ENCODE data around the gene ANKRD11. TPM values are rescaled to one million over a fixed set of nuclear protein-coding genes. Genes with fewer than 3 reads are reported as not detected.
"Not testable (repeated sequence)": the region's sequence is repeated elsewhere in the genome, so short reads cannot be mapped to it uniquely, and the experiment has no call there.

Gene ANKRD11
- polyA plus RNA-seq, 4 donors: 82.9 to 111 (median 91.2) TPM

DNA sequence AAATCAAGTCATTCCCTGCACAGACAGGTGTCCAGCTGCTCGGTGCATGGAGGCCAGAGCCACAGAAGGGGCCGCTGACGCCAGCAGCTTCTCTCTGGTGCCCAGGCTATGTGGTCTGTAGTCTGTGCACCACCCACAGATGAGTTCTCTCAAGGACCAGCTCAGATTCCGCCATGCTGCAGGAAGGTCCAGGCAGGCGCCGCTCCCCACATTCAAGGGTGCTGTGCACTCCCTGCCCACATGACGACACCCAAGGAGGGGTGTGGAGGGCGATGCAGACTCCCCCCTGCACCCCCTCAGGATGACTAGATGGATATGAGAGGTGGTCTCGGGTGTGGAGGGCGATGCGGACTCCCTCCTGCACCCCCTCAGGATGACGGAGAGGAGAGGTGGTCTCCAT lies 119.0 kb downstream of the ANKRD11 start:
- no peak for DNase-seq (ENCODE audit: low read depth in 4 of 4, low spot score in 3 of 4)

DNA sequence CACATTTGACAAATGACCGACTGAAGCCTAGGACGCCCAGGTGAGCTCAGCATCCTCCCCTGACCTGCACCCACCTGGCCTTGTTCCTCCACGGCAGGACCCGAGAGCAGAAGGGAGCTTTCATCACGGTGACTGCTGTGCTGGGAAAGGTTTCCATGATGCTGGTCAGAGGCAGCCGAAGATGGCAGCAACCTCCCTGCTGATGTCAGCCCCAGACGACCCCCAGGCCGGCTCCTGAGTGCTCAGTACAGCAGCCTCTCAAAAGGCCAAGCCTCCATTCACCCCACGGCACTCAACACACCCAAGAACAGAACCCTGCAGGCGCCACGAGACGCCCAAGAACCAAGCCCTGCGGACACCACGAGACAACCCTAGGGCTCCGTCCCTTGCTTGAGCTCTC lies 119.8 kb downstream of the ANKRD11 start:
- no peak for DNase-seq (ENCODE audit: low read depth in 4 of 4, low spot score in 3 of 4)

DNA sequence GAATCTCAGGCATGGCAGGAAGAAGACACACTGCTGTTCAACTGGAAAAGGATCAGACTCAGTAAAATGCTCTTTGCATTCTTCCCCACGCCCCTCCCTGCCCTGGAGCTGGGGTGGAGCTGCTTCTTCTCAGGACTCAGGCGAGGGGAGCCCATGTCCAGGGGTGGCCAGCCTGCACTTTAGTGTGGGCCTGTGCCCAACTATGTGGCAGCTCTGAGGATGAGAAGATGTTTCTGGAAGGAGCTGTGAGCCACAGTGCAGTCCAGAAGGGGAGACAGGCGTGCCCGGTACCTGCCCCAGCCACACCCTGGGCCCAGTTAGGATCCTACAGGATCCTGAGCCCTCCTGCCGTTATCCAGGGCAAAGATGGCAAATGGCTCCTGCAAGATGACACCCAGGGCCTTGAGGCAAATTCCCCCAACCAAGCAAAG lies 120.3 kb downstream of the ANKRD11 start:
- no peak for DNase-seq (ENCODE audit: low read depth in 4 of 4, low spot score in 3 of 4)

DNA sequence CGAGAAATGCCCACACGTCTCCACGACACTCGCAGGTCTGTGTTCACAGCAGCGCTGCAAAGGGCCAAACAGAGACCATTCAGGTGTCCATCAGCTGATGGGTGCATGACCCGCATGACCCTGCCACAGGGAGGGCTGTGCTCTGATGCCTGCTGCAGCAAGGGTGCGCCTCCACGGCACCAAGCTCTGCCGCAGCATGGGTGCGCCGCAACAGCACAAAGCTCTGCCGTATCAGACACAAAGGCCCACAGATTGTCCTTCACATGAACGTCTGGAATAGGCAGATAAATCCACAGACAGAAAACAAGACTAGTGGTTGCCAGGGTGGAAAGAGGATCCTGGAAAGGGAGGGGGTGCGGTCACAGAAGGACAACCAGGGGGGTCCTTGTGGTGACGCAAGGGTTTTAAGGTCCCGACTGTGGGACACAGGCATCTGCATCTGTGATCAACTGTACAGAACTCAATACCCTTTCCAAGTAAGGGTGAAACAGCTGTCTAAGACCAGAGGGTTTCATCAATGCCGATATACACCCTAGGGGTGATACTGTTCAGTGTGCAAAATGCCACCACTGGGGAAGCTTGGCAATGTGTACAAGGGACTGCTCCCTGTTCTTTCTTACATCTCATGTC lies 121.0 kb downstream of the ANKRD11 start:
- no peak for DNase-seq (ENCODE audit: low read depth in 4 of 4, low spot score in 3 of 4)

DNA sequence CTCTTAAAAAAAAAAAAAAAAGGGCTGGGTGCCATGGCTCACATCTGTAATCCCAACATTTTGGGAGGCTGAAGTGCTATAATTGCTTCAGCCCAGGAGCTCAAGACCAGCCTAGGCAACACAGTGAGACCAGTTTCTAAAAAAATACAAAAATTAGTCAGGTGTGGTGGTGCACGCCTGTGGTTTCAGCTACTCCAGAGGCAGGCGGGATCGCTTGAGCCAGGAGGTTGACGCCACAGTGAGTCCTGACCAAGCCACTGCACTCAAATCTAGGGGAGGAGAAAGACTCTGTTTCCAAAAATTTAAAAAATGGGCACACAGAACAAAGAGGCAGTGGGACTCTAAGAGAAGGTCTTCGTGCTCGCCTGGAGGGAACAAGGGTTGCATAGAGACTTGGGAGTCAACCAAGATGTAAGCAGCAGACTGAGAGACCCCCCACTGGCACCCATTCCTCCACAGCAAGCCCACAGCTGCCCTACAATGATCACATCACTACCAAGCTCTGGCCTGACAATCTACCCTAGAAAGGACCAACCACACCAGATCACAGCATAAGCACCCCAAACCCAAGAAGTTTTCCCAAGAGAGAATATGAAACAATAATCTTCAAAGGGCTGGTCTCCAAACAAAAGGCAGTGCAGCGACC lies 121.6 kb downstream of the ANKRD11 start:
- DNase-seq (ENCODE audit: low read depth in 4 of 4, low spot score in 3 of 4): no peak

DNA sequence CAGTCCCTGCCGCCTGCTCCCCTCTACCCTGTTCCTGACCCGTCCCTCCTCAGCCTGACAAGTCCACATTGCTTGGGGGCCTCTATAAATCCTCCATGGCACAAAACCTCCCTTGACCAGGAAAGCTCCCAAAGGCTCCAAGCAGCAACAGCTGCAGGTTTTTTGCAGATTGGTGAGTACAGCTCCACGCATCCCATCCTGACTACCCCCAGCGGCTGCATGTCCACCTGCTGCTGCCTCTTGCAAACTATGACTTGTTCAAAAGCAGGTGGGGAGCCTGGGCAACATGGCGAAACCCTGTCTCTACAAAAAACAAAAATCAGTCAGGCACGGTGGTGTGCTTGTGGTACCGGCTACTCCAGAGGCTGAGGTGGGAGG lies 122.8 kb downstream of the ANKRD11 start:
- no peak for DNase-seq (ENCODE audit: low read depth in 4 of 4, low spot score in 3 of 4)

DNA sequence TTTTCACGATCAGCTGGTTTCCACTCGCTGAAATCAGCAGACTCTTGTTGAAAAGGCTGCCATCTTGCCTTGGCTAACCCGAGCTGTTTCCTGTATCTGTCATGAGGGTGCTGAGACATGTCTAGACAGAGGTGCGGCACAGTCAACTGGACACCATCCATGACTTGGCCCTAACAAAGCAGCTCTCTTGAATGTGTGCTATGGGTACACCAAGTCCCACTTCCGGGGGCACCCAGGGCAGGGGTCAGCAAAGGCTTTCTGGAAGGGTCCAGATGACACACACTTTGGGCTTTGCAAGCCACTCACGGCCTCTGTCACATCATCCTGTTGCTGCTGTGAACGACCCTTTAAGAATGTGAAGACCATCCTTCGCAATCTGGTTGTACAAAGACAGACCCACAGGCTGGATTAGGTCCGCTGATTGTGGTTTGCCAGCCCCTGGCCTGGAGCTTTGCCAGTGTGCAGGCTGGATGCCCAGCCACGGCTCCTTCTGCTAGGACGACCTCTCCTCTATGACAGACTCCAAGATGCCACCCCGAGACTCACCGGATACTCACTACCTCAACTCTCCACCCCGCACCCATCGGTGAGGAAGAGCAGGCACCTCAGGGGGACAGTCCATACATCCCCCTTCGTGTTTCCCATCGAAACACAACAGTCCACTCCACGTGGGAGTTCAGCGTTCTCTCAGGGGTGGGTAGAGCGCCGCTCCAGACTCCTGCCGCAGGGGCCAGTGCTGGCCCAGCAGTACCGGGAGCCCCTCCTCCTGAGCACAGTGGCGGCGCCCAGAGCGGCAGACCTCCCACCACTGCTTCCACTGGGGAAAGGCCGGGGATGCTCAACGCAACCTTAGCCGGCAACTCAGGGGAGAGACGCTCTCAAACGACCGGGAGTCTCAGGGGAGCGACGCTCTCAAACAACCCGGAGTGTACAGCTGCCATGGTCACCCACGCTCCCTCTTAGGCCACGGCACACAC lies 123.5 kb downstream of the ANKRD11 start:
- DNase-seq (ENCODE audit: low read depth in 4 of 4, low spot score in 3 of 4): no peak

DNA sequence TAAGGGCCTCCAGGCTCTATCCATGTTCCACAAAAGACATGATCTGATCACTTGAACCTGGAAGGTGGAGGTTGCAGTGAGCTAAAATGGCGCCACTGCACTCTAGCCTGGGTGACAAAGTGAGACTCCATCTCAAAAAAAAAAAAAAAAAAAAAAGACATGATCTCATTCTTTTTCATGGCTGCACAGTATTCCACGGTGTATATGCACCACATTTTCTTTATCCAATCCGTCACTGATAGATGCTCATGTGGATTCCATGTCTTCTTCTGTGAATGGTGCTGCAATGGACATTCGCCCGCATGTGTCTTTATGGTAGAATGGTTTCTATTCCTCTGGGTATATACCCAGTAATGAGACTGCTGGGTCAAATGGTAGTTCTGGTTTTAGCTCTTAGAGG lies 124.4 kb downstream of the ANKRD11 start:
- no peak for DNase-seq (ENCODE audit: low read depth in 4 of 4, low spot score in 3 of 4)

DNA sequence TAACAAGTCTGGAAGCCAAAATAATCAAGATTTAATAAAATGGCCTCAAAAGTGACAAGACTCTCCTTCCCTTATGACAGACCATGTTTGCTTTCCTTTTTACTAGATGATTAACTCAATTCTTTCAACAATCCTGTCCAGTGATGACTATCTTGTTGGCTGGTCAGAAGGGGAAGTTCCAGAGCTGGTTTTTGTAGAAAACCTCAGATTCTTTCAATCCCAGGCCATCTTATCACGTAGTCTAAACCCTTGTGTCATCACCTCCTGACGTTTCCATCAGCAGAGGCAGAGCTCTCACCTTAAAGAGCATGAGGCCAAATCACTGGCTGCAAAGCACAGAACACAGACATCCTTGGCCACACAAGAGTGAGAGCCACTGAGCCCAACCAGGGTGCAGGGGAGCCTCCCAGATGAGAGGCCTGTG lies 125.3 kb downstream of the ANKRD11 start:
- no peak for DNase-seq (ENCODE audit: low read depth in 4 of 4, low spot score in 3 of 4)

DNA sequence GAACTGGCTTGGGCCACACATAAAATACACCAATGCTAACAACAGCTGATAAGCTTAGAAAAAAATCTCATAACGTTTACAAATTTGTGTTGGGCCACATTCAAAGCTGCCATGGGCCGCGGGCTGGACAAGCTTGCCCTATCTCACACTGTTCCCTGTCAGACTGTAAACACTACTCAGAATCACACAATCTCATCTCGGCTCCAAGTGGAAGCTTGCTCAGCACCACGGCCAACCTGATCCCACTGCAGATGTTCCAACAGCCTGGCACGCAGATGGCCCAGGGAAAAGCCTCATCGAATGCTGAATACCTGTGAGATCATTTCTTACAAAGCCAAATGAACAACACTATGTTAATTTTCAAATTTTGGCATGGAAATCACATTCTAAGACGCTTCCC lies 125.8 kb downstream of the ANKRD11 start:
- DNase-seq (ENCODE audit: low read depth in 4 of 4, low spot score in 3 of 4): no peak

DNA sequence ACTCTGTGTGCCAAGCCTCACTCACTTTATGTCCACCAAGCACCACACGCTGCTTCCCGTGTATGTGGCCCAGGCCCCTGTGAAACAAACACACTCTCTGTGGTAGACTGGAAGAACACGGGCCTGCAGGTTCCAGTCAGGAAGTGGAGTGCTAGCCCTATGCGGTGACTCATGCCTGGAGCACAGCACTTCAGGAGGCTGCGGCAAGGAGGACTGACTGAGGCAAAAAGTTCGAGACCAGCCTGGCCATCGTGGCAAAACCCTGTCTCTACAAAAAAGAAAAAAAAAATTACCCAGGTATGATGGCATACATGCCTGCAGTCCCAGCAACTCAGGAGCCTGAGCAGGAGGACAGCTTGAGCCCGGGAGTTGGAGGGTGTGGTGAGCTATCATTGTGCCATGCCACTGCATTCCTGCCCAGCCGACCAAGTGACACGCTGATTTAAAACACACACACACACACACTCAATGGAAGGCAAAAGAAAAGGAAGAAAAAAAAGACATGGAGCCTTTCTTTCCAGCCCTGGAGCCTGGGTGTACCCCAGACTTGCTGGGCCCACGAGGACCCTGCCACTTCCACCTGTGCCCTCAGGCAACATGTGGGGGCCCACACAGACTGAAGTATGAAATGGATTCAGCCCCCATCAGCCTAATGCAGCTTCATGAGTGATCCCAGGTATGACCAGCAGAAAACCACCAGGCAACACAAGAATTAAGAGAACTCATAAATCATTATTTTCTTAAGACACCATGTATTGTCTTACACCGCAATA lies 126.6 kb downstream of the ANKRD11 start:
- DNase-seq (ENCODE audit: low read depth in 4 of 4, low spot score in 3 of 4): no peak

DNA sequence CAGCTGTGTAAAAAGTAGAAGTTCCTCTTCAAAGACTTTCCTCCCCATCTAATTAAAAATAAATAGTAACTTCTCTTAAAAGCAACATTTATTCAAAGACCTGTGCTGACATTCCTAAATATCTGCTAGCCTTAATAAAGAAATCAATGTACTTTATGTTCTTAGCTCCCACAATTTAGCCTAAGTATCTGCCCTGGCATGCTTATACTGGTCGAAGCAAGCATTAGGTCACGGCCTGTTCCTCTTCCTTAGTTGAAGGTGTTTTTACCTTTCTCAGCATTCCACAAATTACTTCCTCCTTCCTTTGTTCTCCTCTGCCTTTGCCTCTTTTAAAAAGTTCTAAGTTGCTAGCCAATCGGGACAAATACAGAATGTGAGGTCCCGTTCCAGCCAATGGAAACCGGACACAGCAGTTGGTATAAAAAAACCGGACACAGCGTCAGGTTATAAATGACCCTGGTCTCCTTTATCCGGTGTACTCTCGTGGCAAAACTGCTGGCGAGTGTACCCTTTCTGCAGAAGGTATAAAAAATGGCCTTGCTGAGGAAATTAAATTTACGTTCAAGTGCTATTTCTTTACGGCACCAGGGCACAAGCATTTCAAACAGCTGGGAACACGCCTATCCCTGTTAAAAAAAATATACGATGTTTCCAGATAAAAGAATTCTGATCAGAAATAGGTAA lies 127.7 kb downstream of the ANKRD11 start:
- not testable (repeated sequence) for DNase-seq (ENCODE audit: low read depth in 4 of 4, low spot score in 3 of 4)

DNA sequence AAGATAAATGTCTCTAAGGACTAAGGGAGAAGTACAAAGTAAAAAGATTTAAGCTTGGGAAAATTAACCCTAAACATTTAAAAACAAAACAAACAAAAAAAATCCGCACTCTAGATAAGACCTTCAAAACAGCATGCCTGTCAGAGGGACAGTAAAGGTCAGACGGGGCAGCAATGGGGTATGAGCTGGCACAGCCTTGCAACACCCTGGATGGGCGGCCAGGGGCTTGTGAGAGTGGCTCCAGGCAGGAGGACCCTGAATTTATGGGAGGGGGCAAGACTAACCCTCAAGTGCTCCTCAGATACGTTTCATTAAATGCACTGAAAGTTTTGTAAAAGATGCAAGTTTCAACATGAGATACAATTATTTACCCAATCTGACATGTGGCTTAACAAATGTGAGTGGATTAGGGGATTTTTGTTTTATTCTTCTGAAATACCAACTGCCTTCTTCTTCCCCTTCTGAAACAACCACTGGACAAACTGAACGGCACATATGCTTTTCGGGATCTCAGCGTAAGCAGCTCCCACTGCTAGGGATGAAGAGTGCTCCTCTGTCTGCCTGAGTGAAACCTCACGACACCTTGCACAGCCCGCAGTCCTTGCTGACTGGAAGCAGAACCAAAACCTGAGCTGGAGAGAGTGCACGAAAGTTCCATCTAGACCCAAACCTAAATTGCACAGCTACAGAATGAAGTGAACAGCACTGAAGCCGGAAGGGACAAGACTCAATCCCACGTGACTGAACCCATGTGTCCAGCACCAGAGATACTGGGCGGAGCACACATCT lies 128.4 kb downstream of the ANKRD11 start:
- DNase-seq (ENCODE audit: low read depth in 4 of 4, low spot score in 3 of 4): no peak

DNA sequence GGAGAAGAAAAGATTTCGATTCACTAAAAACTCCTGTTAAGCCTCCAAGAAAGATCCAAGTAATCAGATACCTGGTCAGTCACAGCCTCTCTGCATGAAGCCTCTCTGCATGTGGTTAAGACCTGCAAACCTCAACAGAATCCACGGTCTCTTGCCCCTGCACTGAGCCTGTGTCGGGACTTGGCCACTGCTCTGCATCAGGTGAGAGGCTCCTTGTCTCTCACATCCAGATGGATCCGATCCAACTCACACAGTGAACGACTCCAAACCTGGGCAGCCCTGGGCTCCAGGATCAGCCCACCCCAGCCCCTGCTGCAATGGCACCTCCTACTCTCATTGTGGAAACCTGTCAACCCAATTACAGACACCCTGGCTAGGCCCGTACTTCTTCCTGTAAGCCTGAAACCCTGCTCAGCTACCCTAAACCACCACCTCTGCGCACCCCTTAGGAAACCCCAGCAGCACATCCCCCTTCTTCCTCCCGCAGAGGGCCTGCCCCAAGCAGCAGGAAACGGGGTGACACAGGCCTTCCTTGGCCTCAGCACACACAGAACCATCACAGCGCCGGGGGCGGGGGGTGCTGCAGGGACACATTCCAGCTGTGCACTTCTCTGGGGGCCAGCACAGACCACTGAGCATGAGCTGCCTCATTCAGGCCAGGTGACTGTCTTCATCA lies 129.5 kb downstream of the ANKRD11 start:
- no peak for DNase-seq (ENCODE audit: low read depth in 4 of 4, low spot score in 3 of 4)

DNA sequence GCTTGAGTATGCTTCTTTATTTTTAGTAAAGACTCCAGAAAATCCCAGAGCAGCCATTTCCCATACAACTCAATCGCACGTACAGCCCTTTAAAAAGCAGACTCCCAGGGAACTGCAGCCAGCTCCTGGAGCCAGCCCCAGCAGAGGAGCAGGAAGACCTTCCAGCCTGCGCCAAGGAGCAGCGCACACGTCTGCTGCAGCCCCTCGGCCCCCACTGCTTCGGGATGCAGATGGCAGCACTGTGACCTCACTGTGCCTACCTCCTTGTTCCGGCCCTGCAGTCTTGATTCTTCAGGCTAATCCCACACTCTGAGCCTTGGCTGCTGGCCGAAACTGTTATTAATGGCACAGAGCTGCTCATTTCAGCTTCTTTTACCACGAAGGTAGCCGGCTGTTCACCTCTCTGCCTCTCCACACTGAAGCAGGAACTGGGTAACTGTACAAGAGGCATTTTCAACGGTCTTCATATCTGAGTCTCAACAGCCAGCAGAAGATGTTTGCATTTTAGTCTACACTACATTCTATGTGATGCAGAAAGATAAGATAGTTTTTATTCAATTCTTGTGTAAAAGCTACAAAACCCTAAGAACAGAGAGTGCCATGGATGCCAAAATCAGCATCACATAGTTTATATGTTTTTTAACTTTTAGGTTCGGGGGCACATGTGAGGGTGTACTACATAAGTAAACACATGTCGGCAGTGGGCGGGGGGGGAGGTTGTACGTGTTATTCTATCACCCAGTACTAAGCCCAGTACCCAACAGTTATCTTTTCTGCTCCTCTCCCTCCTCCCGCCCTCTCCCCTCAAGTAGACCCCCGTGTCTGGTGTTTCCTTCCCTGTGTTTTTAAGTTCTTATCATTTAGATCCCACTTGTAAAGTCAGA lies 130.9 kb downstream of the ANKRD11 start:
- DNase-seq (ENCODE audit: low read depth in 4 of 4, low spot score in 3 of 4): no peak

DNA sequence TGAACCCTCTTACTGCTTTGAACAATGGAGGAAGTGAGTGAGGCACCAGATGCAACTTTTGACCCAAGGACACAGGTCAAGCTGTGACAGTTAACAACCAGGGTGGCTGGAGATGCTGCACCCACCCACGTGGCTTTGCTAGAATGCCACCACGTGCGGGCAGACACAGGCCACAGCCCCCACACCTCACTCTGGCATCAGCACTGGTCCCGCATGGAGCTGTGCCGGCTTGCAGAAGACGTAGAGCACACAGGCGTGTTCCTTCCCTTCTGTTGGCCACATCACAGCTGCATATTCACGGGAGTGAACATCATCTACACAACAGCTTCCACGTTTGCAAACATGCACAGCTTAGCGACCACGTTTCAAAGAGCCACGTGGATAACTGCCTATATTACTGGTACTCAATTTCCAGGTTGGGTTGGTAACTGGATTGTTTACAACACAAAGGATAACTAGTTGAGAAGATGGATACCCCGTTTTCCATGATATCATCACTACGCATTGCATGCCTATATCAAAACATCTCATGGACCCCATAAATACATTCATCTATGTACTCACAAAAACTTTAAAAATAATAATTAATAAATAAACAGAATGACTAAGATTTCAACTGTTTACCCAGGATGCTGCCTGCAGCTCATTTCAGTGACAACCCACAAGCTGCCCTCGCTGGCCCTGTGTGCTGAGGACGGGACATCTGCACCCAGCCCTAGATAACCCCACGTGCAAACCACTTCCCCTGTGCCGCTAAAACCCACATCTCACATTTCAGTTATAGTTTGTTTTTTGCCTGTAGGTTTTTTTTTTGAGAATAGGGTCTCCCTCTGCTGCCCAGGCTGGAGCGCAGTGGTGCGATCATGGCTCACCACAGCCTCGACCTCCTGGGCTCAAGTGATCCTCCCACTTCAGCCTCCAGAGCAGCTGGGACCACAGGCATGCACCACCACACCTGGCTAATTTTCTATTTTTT lies 132.0 kb downstream of the ANKRD11 start:
- no peak for DNase-seq (ENCODE audit: low read depth in 4 of 4, low spot score in 3 of 4)

All from left renal pelvis (tissue), 4 donors.